Mucosa of descending colon (tissue), 3 donors: ENCODE results near the gene GAL3ST2. TPM values are rescaled to one million over a fixed set of nuclear protein-coding genes. Genes with fewer than 3 reads are reported as not detected.
"Not testable (repeated sequence)": the region's sequence is repeated elsewhere in the genome, so short reads cannot be mapped to it uniquely, and the experiment has no call there.

Experiments
- ATAC-seq: fragments of 200-7000 bp; cut with Tn5 transposase; one replicate; pipeline ENCODE4 v1.9.1; 2020; ENCODE audit warnings: mild to moderate bottlenecking, moderate library complexity
- DNase-seq, 3 donors: peaks; one replicate each; pipeline ENCODE4 v3.0.0-alpha.2; 2020
- H3K36me3 ChIP-seq: fragments of 200-600 bp; one replicate; pipeline ENCODE4 v1.8.0; 2021; ENCODE audit warnings: low read depth, mild to moderate bottlenecking
- H3K4me1 ChIP-seq: fragments of 200-600 bp; one replicate; pipeline ENCODE4 v1.8.0; 2021; ENCODE audit warnings: low read depth, mild to moderate bottlenecking
- H3K4me3 ChIP-seq: fragments of 200-600 bp; one replicate; pipeline ENCODE4 v1.8.0; 2021; ENCODE audit warnings: mild to moderate bottlenecking
- H3K9me3 ChIP-seq: fragments of 200-600 bp; one replicate; pipeline ENCODE4 v1.8.0; 2021; ENCODE audit warnings: mild to moderate bottlenecking
- CTCF ChIP-seq: fragments of 200-600 bp; IDR thresholded peaks from one replicate; pipeline ENCODE4 v1.8.0; 2022; ENCODE audit warnings: antibody characterized with exemption, mild to moderate bottlenecking
- intact Hi-C, 2 donors: fragments of 100-400 bp; cut with DNase I in 1 of 2; cut with micrococcal nuclease in 1 of 2; formaldehyde crosslinking; loops; one replicate each; pipeline versions ENCODE4 v1.11.0 to v1.11.1; 2022; cut with DNase I, micrococcal nuclease
- total RNA-seq, 3 donors: library from RNA; stranded (reverse); fragmentation: NEBNext Ultra II Directional in 2 of 3; extraction: Animal tissue kit (Norgen Biotek cat#: 25700) in 2 of 3; gene quantifications; one replicate each; pipeline versions ENCODE4 v1.2.1 to v1.2.4, GENCODE V29; 2021 to 2023
- donor health status: DM: no; HTN: no; CAD: no; lungs with moderate emphysema.
- donor health status: DM: no; HTN: no; CAD: no.
- donor health status: DM: no; HTN: yes; CAD: no.

Gene GAL3ST2
- total RNA-seq, 3 donors from 2014 or later, result 15.1 to 46.5 (median 42.4) TPM

GRCh38 chr2:241788135-241788534, 11.5 kb downstream of the GAL3ST2 start:
- no peaks in the 10 kb centered on the region for H3K9me3 ChIP-seq
- ATAC-seq (no peak), DNase-seq (no peak)
- no peaks in the 10 kb centered on the region for H3K36me3 ChIP-seq
- peaks cover 9% of the 10 kb centered on the region for H3K4me1 ChIP-seq
- no peak overlapping the region for H3K4me3 ChIP-seq
- no peak for TF ChIP-seq CTCF
- intact Hi-C loops, result no loop called here

- H3K4me1 ChIP-seq, result peaks cover 9% of the 10 kb centered on the region
- no peaks in the 10 kb centered on the region for H3K9me3 ChIP-seq
- peak in 2 of 3 donors; percentile 6 to 17 for DNase-seq
- peak; percentile 59 for ATAC-seq
- intact Hi-C loops, result no loop called here
- TF ChIP-seq CTCF, result no peak
- H3K4me3 ChIP-seq, result no peak overlapping the region
- H3K36me3 ChIP-seq, result peaks cover 3% of the 10 kb centered on the region
Observed at GRCh38 chr2:241788572-241788971, 11.9 kb downstream of the GAL3ST2 start.

- intact Hi-C loops, ATAC-seq, H3K9me3 ChIP-seq, H3K4me3 ChIP-seq, H3K36me3 ChIP-seq: not testable (repeated sequence)
- peaks cover 24% of the 10 kb centered on the region for H3K4me1 ChIP-seq
- DNase-seq, result peak in 1 of 3 donors; percentile 24
Observed at GRCh38 chr2:241791385-241791784, 14.8 kb downstream of the GAL3ST2 start.

GRCh38 chr2:241793385-241793784, 16.8 kb downstream of the GAL3ST2 start:
- Histone ChIP-seq H3K36me3 (peaks cover 3% of the 10 kb centered on the region), H3K9me3 (no peaks in the 10 kb centered on the region), H3K4me1 (peaks cover 41% of the 10 kb centered on the region), H3K4me3 (no peak overlapping the region)
- no peak for TF ChIP-seq CTCF
- intact Hi-C loops, result no loop called here
- ATAC-seq (no peak), DNase-seq (no peak)

- DNase-seq, result peak; percentile 33 to 55 (median 54)
- no peak for ATAC-seq
- no peaks in the 10 kb centered on the region for H3K9me3 ChIP-seq
- H3K4me3 ChIP-seq, result no peak overlapping the region
- no peak for TF ChIP-seq CTCF
- peaks cover 3% of the 10 kb centered on the region for H3K36me3 ChIP-seq
- intact Hi-C loops, result no loop called here
- peaks cover 44% of the 10 kb centered on the region for H3K4me1 ChIP-seq
Observed at GRCh38 chr2:241794250-241794823, 17.7 kb downstream of the GAL3ST2 start.

- Histone ChIP-seq H3K36me3 (peaks cover 3% of the 10 kb centered on the region), H3K9me3 (no peaks in the 10 kb centered on the region), H3K4me3 (no peak overlapping the region), H3K4me1 (peaks cover 44% of the 10 kb centered on the region)
- DNase-seq (peak; percentile 84 to 87 (median 87)), ATAC-seq (peak; percentile 84)
- intact Hi-C loops, result no loop called here
- no peak for TF ChIP-seq CTCF
Observed at GRCh38 chr2:241795021-241795999, 18.7 kb downstream of the GAL3ST2 start.
